ENCODE data around the gene POLRMT. TPM values are rescaled to one million over a fixed set of nuclear protein-coding genes. Genes with fewer than 3 reads are reported as not detected.
A peak's percentile ranks its signal among the peaks of the same experiment; 100 is the strongest.

POLRMT gene
- total RNA-seq, 1 donor from 2014 or later, result 68.4 TPM

GRCh38 chr19:664913-665443 is 31.6 kb upstream of the POLRMT start:
- Mint-ChIP-seq H3K36me3 (ENCODE audit: insufficient read depth) (peaks cover 2% of the 10 kb centered on the region), H3K4me1 (ENCODE audit: low read depth) (peaks cover 18% of the 10 kb centered on the region), H3K4me3 (ENCODE audit: low read depth) (peak overlapping the region; percentile 77), H3K27ac (peak overlapping the region; percentile 76), H3K27me3 (no peaks in the 10 kb centered on the region), H3K9me3 (ENCODE audit: low read depth) (peaks cover 3% of the 10 kb centered on the region)
- TF ChIP-seq, protein P1, sequence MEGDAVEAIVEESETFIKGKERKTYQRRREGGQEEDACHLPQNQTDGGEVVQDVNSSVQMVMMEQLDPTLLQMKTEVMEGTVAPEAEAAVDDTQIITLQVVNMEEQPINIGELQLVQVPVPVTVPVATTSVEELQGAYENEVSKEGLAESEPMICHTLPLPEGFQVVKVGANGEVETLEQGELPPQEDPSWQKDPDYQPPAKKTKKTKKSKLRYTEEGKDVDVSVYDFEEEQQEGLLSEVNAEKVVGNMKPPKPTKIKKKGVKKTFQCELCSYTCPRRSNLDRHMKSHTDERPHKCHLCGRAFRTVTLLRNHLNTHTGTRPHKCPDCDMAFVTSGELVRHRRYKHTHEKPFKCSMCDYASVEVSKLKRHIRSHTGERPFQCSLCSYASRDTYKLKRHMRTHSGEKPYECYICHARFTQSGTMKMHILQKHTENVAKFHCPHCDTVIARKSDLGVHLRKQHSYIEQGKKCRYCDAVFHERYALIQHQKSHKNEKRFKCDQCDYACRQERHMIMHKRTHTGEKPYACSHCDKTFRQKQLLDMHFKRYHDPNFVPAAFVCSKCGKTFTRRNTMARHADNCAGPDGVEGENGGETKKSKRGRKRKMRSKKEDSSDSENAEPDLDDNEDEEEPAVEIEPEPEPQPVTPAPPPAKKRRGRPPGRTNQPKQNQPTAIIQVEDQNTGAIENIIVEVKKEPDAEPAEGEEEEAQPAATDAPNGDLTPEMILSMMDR (IDR thresholded peaks at IDR 0.05; ENCODE audit: unreplicated experiment), result peak; percentile 94
- peak; percentile 88 for DNase-seq (ENCODE audit: low spot score, unreplicated experiment)

- no peaks in the 10 kb centered on the region for H3K27me3 Mint-ChIP-seq
- no peaks in the 10 kb centered on the region for H3K9me3 Mint-ChIP-seq (ENCODE audit: low read depth)
- H3K27ac Mint-ChIP-seq, result peak overlapping the region; percentile 92
- peaks cover 18% of the 10 kb centered on the region for H3K4me1 Mint-ChIP-seq (ENCODE audit: low read depth)
- TF ChIP-seq, protein P1 (IDR thresholded peaks at IDR 0.05; ENCODE audit: unreplicated experiment), result no peak
- H3K4me3 Mint-ChIP-seq (ENCODE audit: low read depth), result peak overlapping the region; percentile 77
- no peak for DNase-seq (ENCODE audit: low spot score, unreplicated experiment)
- no peaks in the 10 kb centered on the region for H3K36me3 Mint-ChIP-seq (ENCODE audit: insufficient read depth)
These were observed 30.4 kb upstream of the POLRMT start for GRCh38 chr19:663682-664117.

DNA sequence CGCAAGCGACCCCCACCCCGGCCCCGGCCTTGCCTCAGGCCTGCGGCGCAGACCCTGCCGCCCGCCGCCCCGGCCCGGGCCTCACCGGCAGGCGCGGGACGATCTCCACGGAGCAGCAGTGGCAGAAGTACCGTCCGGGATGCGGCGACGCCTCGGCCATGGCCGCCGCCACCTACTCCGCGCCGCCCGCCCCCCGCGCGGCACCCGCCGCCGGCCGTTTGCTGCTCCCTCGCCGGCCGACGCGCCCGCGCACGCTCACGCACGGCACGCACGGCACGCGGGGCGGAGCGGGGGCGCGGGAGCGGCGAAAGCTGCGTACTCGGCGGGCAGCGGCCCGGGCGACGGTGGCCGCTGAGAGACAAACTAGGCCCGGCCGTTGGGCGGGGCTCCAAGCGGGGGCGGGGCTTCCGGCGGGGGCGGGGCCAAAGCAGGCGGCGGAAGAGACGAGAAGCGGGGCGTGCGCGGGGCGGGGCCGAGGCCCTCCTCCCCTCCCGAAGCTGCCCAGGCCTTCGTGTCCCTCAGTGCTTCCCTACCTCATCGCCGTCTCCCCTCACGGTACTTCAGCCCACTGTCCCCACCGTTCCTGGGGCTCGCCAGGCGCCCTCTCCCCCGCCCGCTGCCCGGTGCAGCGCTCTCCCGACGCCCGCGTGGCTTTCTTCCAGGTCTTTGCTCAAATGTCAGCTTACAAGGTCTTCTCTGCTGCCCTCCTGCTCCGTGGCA is 29.8 kb upstream of the POLRMT start, which contains the start of gene RNF126:
TSS of gene RNF126 (minus strand) at position 253 of the 720 bp plus-strand sequence. CDS start at position 160, 93 bp downstream.
- H3K4me3 Mint-ChIP-seq (ENCODE audit: low read depth), result peak within 1 kb of the TSS; percentile 77

GRCh38 chr19:662207-662961 is 29.0 kb upstream of the POLRMT start:
- H3K4me1 Mint-ChIP-seq (ENCODE audit: low read depth), result peaks cover 18% of the 10 kb centered on the region
- H3K9me3 Mint-ChIP-seq (ENCODE audit: low read depth), result no peaks in the 10 kb centered on the region
- TF ChIP-seq, protein P1 (IDR thresholded peaks at IDR 0.05; ENCODE audit: unreplicated experiment), result no peak
- H3K36me3 Mint-ChIP-seq (ENCODE audit: insufficient read depth), result no peaks in the 10 kb centered on the region
- H3K4me3 Mint-ChIP-seq (ENCODE audit: low read depth), result peak overlapping the region; percentile 74
- DNase-seq (ENCODE audit: low spot score, unreplicated experiment), result no peak
- H3K27ac Mint-ChIP-seq, result peak overlapping the region; percentile 92
- no peaks in the 10 kb centered on the region for H3K27me3 Mint-ChIP-seq

More for the DNA sequence above, 29.8 kb upstream of the POLRMT start, which contains the start of gene RNF126:
- TF ChIP-seq, protein P1 (IDR thresholded peaks at IDR 0.05; ENCODE audit: unreplicated experiment), result no peak
- Mint-ChIP-seq H3K9me3 (ENCODE audit: low read depth) (no peaks in the 10 kb centered on the region), H3K4me1 (ENCODE audit: low read depth) (peaks cover 18% of the 10 kb centered on the region), H3K27me3 (no peaks in the 10 kb centered on the region), H3K27ac (peak within 1 kb of the TSS; percentile 92), H3K36me3 (ENCODE audit: insufficient read depth) (no peaks in the 10 kb centered on the region)
- DNase-seq (ENCODE audit: low spot score, unreplicated experiment), result peak; percentile 84
